Keratinocyte (primary cell): ENCODE results near the gene EEF1G. TPM values are rescaled to one million over a fixed set of nuclear protein-coding genes. Genes with fewer than 3 reads are reported as not detected.

Experiments used
- DNase-seq: peaks from one replicate; pipeline ENCODE4 v3.0.0-alpha.2; 2011; ENCODE audit warnings: low read depth, missing footprints, low spot score
- FAIRE-seq: peaks from 2 replicates; lab custom pipeline; 2011; peaks lifted over from hg19 to GRCh38; lab: Jason Lieb, UNC
- H2AFZ ChIP-seq: 2 replicates; pipeline ENCODE4 v1.6.0; 2012; ENCODE audit warnings: low read length, control low read depth, inconsistent platforms; ENCODE audit not compliant: control insufficient read depth
- H3K27ac ChIP-seq: 2 replicates; pipeline ENCODE4 v1.5.1; 2011; ENCODE audit warnings: low read length; ENCODE audit not compliant: control insufficient read depth, insufficient read depth
- H3K27me3 ChIP-seq: 3 replicates; pipeline ENCODE4 v1.6.0; 2011; ENCODE audit warnings: low read length; ENCODE audit not compliant: control insufficient read depth, insufficient read depth; ENCODE audit errors: extremely low read depth
- H3K36me3 ChIP-seq, 2 experiments: 2 replicates in 1 of 2; 3 replicates in 1 of 2; pipeline ENCODE4 v1.5.1; 2011; ENCODE audit warnings: low read length in 2 of 2, mild to moderate bottlenecking in 1 of 2; ENCODE audit not compliant: control insufficient read depth in 2 of 2, insufficient read depth in 2 of 2; ENCODE audit errors: extremely low read depth in 1 of 2
- H3K4me1 ChIP-seq: 3 replicates; pipeline ENCODE4 v1.5.1; 2011; ENCODE audit warnings: low read length; ENCODE audit not compliant: control insufficient read depth, insufficient read depth; ENCODE audit errors: extremely low read depth
- H3K4me2 ChIP-seq: 3 replicates; pipeline ENCODE4 v1.6.0; 2011; ENCODE audit warnings: low read depth, low read length; ENCODE audit not compliant: control insufficient read depth, insufficient read depth; ENCODE audit errors: extremely low read depth
- H3K4me3 ChIP-seq, 3 experiments: fragments of 200-600 bp in 1 of 3; sonication (generic) in 1 of 3; 2 replicates in 2 of 3; 3 replicates in 1 of 3; pipeline ENCODE4 v1.5.1; 2011 to 2016; ENCODE audit warnings: low read length in 3 of 3, mild to moderate bottlenecking in 3 of 3, control low read depth in 2 of 3, inconsistent platforms in 1 of 3, low read depth in 1 of 3, mixed read lengths in 1 of 3, mixed run types in 1 of 3, moderate library complexity in 1 of 3; ENCODE audit not compliant: control insufficient read depth in 2 of 3, insufficient read depth in 2 of 3; ENCODE audit errors: extremely low read depth in 1 of 3
- H3K79me2 ChIP-seq: 2 replicates; pipeline ENCODE4 v1.6.0; 2012; ENCODE audit warnings: low read length; ENCODE audit not compliant: control insufficient read depth, insufficient read depth
- H3K9ac ChIP-seq: 3 replicates; pipeline ENCODE4 v1.6.0; 2011; ENCODE audit warnings: low read length; ENCODE audit not compliant: control insufficient read depth, insufficient read depth; ENCODE audit errors: extremely low read depth
- H3K9me1 ChIP-seq: 3 replicates; pipeline ENCODE4 v1.6.0; 2011; ENCODE audit warnings: low read length; ENCODE audit not compliant: control insufficient read depth, insufficient read depth; ENCODE audit errors: extremely low read depth
- H3K9me3 ChIP-seq: 2 replicates; pipeline ENCODE4 v1.5.1; 2012; ENCODE audit warnings: low read depth, low read length; ENCODE audit not compliant: control insufficient read depth
- H4K20me1 ChIP-seq: 3 replicates; pipeline ENCODE4 v1.6.0; 2011; ENCODE audit warnings: low read length; ENCODE audit not compliant: control insufficient read depth, insufficient read depth; ENCODE audit errors: extremely low read depth
- CTCF ChIP-seq, 3 experiments: IDR thresholded peaks in 1 of 3; conservative IDR thresholded peaks in 1 of 3; optimal IDR thresholded peaks in 1 of 3; 2 replicates in 2 of 3; 3 replicates in 1 of 3; pipeline versions ENCODE3 to v1.5.1; 2011; ENCODE audit warnings: low read length in 3 of 3, mild to moderate bottlenecking in 3 of 3, moderate library complexity in 2 of 3, control low read depth in 1 of 3, inconsistent platforms in 1 of 3; ENCODE audit not compliant: insufficient read depth in 2 of 3; ENCODE audit errors: extremely low read depth in 1 of 3
- EZH2 ChIP-seq: IDR thresholded peaks from one replicate; pipeline ENCODE4 v1.6.1; 2012; ENCODE audit warnings: inconsistent platforms, mild to moderate bottlenecking, low read length, moderate library complexity
- dilution Hi-C: fragments of 300-500 bp; cut with MboI; formaldehyde crosslinking; loops from one replicate; pipeline ENCODE4 v1.7.0; 2020; ENCODE audit warnings: low sequenced_read_pairs; ENCODE audit not compliant: extremely low pct_ligation_motif_present
- polyA plus RNA-seq, 5 experiments: library from polyadenylated mRNA; depleted of rRNA in 3 of 5; stranded (reverse) in 3 of 5; stranded (forward) in 1 of 5; unstranded in 1 of 5; fragments of >200 nt; gene quantifications; 1 replicate in 1 of 5; 2 replicates in 3 of 5; 3 replicates in 1 of 5; pipeline versions ENCODE4 v1.2.1 to v1.2.3, GENCODE V29; 2011 to 2012; ENCODE audit warnings: missing spikeins in 2 of 5, low read depth in 1 of 5, low replicate concordance in 1 of 5

Gene EEF1G
- polyA plus RNA-seq, 1 donor (not counting 4 experiments of a cell fraction or from before 2014, with no cell fraction given): 1,735 TPM

- Histone ChIP-seq H3K36me3 (peaks cover 4 to 37% of the 10 kb centered on the region in 2 experiments), H3K9me3 (no peaks in the 10 kb centered on the region), H3K9me1 (no peaks in the 10 kb centered on the region), H3K4me2 (no peak overlapping the region), H3K4me1 (peaks cover 12% of the 10 kb centered on the region), H3K27me3 (no peaks in the 10 kb centered on the region), H3K9ac (no peak overlapping the region), H3K4me3 (no peak overlapping the region), H3K79me2 (peaks cover 2% of the 10 kb centered on the region), H4K20me1 (no peaks in the 10 kb centered on the region), H3K27ac (no peak overlapping the region), H2AFZ (no peak overlapping the region)
- no peak for DNase-seq
- dilution Hi-C loops: no loop called here
- FAIRE-seq: no peak
- no peak for TF ChIP-seq EZH2
- TF ChIP-seq CTCF (optimal IDR thresholded peaks at IDR 0.05 in 1 of 3, IDR thresholded peaks at IDR 0.05 in 1 of 3, conservative IDR thresholded peaks at IDR 0.05 in 1 of 3; ENCODE audit: extremely low read depth in 1 of 3, insufficient read depth in 2 of 3, low read length in 3 of 3): no peak
Measured at GRCh38 chr11:62578541-62578940, 4.8 kb upstream of the EEF1G start.

- no peak overlapping the region for H3K9ac ChIP-seq
- H3K27me3 ChIP-seq: no peaks in the 10 kb centered on the region
Measured at GRCh38 chr11:62577046-62577714, 3.5 kb upstream of the EEF1G start.

More at GRCh38 chr11:62577046-62577714, 3.5 kb upstream of the EEF1G start:
- Histone ChIP-seq H3K36me3 (peaks cover 8 to 38% of the 10 kb centered on the region in 2 experiments), H4K20me1 (no peaks in the 10 kb centered on the region), H3K79me2 (peaks cover 15% of the 10 kb centered on the region), H2AFZ (no peak overlapping the region), H3K27ac (no peak overlapping the region), H3K4me2 (no peak overlapping the region), H3K9me1 (no peaks in the 10 kb centered on the region), H3K4me1 (peaks cover 17% of the 10 kb centered on the region), H3K4me3 (no peak overlapping the region), H3K9me3 (no peaks in the 10 kb centered on the region)
- dilution Hi-C loops: no loop called here
- no peak for FAIRE-seq
- no peak for DNase-seq
- TF ChIP-seq EZH2 (no peak), CTCF (optimal IDR thresholded peaks at IDR 0.05 in 1 of 3, IDR thresholded peaks at IDR 0.05 in 1 of 3, conservative IDR thresholded peaks at IDR 0.05 in 1 of 3; ENCODE audit: extremely low read depth in 1 of 3, insufficient read depth in 2 of 3, low read length in 3 of 3) (no peak)
